ENCODE data around the gene GLOD4.

DNA sequence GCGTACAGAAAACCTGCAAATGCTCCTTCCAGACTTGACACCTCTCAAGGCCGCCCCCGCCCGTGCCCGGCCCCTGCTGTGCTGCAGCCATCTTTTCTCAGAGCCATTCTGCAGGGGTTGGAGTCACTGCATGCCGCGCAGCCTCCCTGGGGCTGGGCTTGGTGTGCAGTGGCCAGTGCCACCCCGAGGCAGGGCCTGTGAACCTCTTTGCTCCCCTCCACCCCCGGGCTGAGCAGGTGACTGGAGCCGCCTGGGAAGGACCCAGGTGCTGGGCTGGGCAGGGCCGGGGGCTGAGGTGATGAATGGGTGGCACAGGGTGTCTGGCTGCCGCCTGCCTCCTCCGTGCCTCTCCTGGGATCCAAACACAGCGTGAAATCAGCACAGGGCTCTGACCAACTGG is 20.4 kb upstream of the GLOD4 start:
- TF ChIP-seq, protein P1, sequence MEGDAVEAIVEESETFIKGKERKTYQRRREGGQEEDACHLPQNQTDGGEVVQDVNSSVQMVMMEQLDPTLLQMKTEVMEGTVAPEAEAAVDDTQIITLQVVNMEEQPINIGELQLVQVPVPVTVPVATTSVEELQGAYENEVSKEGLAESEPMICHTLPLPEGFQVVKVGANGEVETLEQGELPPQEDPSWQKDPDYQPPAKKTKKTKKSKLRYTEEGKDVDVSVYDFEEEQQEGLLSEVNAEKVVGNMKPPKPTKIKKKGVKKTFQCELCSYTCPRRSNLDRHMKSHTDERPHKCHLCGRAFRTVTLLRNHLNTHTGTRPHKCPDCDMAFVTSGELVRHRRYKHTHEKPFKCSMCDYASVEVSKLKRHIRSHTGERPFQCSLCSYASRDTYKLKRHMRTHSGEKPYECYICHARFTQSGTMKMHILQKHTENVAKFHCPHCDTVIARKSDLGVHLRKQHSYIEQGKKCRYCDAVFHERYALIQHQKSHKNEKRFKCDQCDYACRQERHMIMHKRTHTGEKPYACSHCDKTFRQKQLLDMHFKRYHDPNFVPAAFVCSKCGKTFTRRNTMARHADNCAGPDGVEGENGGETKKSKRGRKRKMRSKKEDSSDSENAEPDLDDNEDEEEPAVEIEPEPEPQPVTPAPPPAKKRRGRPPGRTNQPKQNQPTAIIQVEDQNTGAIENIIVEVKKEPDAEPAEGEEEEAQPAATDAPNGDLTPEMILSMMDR (IDR thresholded peaks at IDR 0.05) = no peak
- TF ChIP-seq POLR2A (IDR thresholded peaks at IDR 0.05) = no peak
